H1 (cell line): ENCODE measurements around the gene CLBA1. TPM values are rescaled to one million over a fixed set of nuclear protein-coding genes. Genes with fewer than 3 reads are reported as not detected.

ENCODE experiments used
- HDAC2 ChIP-seq, 2 experiments: fragments of 300-600 bp in 1 of 2; sonication (generic) in 1 of 2; IDR thresholded peaks; 2 replicates each; pipeline ENCODE4 v1.6.1; 2011 to 2012; ENCODE audit warnings: low read depth in 2 of 2, low read length in 2 of 2, mild to moderate bottlenecking in 2 of 2, moderate library complexity in 2 of 2, borderline replicate concordance in 1 of 2, inconsistent platforms in 1 of 2
- RAD21 ChIP-seq, 2 experiments: IDR thresholded peaks in 1 of 2; conservative IDR thresholded peaks in 1 of 2; 2 replicates each; pipeline ENCODE4 v1.6.1; 2011; ENCODE audit warnings: low read depth in 2 of 2, low read length in 2 of 2, improper control_type of control experiment in 1 of 2, inconsistent platforms in 1 of 2, mild to moderate bottlenecking in 1 of 2, moderate library complexity in 1 of 2
- ZNF274 ChIP-seq: IDR thresholded peaks from 2 replicates; pipeline ENCODE4 v1.7.0; 2012; ENCODE audit warnings: low read length, borderline replicate concordance; ENCODE audit errors: extremely low read depth
- polyA plus RNA-seq, 7 experiments: library from polyadenylated mRNA; depleted of rRNA in 3 of 7; stranded (reverse) in 5 of 7; unstranded in 2 of 7; fragments of >200 nt in 5 of 7; fragments of 200-250 nt in 2 of 7; gene quantifications; 1 replicate in 5 of 7; 2 replicates in 1 of 7; 4 replicates in 1 of 7; pipeline versions ENCODE4 v1.2.1 to v1.2.3, GENCODE V29; 2011 to 2013; ENCODE audit warnings: missing spikeins in 2 of 7, mixed read lengths in 2 of 7
- total RNA-seq: library from RNA; stranded (reverse); fragmentation: NEBNext Ultra II Directional; extraction: Animal tissue kit (Norgen Biotek cat#: 25700); gene quantifications from 2 replicates; pipeline ENCODE4 v1.2.1, GENCODE V29; 2021

Gene CLBA1
- total and polyA plus RNA-seq, 2 of the 8 experiments (the other 6 are each of a cell fraction or from before 2014, with no cell fraction given) = 1.6 to 2.4 TPM

- TF ChIP-seq HDAC2 (IDR thresholded peaks at IDR 0.05; ENCODE audit: borderline replicate concordance in 1 of 2, low read depth in 2 of 2, low read length in 2 of 2) (no peak), RAD21 (IDR thresholded peaks at IDR 0.05 in 1 of 2, conservative IDR thresholded peaks at IDR 0.05 in 1 of 2; ENCODE audit: low read depth in 2 of 2, low read length in 2 of 2) (no peak), ZNF274 (no peak)
- TF ChIP-seq, all 59 proteins: peak for 0
These were observed 3.8 kb downstream of the CLBA1 start (continued) for GRCh38 chr14:104989236-104989950.
